HL-60 (cell line): ENCODE results near the gene MLXIP.

Experiments
- CTCF ChIP-seq: IDR thresholded peaks from one replicate; pipeline ENCODE4 v1.5.1; 2011; ENCODE audit warnings: low read length, control low read depth, inconsistent platforms; ENCODE audit not compliant: insufficient read depth
- SPI1 ChIP-seq: IDR thresholded peaks from 2 replicates; pipeline ENCODE4 v1.6.1; 2012; ENCODE audit warnings: low read depth, mild to moderate bottlenecking, borderline replicate concordance

GRCh38 chr12:122060081-122060501, 18.5 kb upstream of the MLXIP start:
- TF ChIP-seq CTCF: no peak
- TF ChIP-seq SPI1: no peak
